Stimulated activated CD4-positive, alpha-beta T cell treated with anti-CD3 and anti-CD28 coated beads, TNF-alpha, amount 100 ng/mL, for 24 hours (primary cell): Measurements from ENCODE around the gene PHC2.

Source experiments
- DNase-seq, 3 experiments: peaks; one replicate each; pipeline ENCODE4 v3.0.0-alpha.2; 2020; ENCODE audit warnings: low read depth in 3 of 3

PHC2 gene

DNA sequence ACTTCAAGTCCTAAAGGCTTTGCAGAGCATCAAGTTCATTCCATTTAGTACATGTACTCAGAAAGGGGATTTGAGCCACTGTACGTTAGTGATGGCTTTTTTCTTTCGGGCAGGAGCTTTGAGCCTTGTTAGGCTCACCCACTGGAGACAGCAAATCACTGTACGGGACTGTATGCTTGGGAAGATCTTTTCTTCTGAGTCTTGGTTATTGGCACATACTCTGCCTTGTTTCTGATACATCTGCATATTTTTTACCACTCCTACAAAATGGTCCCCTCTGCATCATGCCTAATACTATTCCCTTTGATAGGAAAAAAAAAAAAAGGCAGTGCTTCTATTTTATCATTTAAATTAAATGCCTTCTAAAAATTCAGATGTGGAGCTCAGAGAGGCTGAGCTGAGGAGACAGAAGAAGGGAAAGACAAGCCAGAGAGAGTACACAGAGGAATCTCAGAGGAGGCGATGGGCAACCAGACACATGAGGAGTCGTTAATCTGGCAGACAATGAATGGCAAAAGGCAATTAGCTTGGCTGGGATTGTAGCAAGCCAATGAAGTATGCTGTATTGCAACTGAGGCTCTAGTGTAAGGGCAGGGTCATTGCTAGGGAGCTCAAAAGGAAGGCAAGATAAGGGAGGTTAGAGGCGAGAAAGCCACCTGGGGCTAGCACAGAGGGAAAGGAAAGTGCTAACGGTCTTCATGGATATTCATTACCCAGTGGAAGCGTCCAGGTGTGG is 39.4 kb downstream of the PHC2 start:
- no peak for DNase-seq

DNA sequence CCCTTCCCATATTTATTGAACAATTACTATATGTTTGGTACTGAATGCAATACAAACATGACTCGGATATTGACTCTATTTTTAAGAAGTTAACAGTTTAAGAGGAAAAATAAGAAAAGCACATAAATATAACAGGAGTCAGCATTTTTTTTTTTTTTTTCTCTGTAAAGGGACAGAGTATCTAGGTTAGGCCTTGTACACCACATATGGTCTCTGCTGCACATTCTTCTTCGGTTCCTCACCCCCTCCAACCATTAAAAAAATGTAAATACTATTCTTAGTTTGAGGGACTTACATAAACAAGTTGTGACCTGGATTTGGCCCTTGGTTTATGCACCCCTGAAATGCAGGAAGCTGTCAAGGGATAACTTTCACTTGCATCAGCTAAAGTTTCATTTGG is 40.4 kb downstream of the PHC2 start:
- no peak for DNase-seq

DNA sequence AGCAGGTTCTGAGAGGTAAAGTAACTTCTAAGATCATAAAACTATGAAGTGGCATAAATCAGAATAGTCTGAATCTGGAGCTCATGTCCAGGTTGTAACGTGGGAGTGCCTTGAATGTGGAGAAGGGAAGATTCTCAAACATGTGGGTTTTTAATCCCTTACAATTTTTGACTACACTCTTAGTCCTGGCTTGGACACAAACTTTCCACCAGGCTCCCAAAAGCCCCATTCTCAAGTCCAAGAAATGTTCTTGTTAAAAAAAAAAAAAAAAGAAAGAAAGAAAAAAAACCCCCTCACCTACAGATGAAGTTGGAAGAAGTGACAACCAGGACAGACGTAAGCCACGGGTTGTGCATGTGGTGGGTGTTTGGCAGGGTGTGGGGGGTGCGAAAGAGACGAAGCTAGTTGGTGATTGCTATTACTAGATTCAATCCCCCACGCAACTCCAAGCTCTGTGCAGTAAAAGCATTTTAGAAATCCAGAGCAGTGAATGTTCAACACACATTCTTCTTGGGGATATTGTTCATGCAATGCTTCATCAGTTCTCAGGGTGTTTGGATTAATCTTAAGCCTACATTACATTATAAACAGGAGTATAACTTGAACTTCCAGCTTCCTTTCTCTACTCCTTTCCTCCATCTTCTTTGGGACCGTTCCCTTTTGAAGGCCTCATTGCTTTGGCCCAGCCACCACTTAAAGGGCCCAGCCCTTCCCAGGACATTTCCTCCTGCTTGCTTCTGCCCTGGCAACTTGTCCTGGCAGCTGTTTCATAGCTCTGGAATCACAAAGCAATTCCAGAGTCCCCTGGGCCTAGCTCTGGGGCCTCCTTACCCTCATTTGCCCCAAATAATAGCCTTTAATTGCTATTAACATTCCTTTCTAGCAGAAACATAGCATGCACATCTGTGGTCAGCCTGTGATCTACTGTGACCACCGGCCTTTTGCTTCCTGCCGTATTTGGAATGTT is 41.8 kb downstream of the PHC2 start:
- no peak for DNase-seq

DNA sequence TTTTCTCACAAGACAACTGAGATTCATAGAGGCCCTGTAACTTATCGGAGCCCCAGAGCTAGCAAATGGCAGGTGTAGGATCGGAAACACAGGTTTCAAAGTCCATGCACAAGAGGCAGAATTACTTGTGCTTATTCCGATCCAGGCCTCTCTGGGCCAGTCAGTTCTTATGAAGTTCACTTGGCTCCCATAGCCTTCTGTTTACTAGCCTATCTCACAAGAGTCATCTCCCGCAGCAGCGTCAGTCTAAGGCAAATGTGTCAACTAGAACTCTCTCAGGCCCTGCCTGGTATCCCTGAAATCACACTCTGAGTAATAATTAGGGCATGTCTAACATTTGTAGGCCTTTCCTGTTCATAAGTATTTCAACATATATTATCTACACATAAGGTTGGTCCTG is 43.3 kb downstream of the PHC2 start:
- no peak for DNase-seq

DNA sequence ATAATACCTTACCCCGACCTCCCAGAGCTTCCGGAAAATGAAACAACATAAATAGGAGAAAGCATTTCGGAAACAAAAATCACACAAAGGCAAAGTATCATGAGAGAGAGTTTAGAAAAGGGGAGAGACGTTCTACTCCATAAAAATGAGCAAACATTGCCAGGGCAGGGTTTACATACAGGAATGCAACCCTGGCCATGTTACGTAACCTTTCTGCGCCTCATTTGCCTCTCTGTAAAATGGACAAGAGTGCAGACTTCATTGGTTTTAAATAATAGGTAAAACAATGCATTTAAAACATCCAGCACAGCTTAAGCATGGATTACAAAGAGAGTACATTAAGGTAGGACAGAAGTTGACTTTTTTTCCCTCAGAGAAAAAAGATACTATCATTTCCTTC is 45.6 kb downstream of the PHC2 start:
- no peak for DNase-seq

DNA sequence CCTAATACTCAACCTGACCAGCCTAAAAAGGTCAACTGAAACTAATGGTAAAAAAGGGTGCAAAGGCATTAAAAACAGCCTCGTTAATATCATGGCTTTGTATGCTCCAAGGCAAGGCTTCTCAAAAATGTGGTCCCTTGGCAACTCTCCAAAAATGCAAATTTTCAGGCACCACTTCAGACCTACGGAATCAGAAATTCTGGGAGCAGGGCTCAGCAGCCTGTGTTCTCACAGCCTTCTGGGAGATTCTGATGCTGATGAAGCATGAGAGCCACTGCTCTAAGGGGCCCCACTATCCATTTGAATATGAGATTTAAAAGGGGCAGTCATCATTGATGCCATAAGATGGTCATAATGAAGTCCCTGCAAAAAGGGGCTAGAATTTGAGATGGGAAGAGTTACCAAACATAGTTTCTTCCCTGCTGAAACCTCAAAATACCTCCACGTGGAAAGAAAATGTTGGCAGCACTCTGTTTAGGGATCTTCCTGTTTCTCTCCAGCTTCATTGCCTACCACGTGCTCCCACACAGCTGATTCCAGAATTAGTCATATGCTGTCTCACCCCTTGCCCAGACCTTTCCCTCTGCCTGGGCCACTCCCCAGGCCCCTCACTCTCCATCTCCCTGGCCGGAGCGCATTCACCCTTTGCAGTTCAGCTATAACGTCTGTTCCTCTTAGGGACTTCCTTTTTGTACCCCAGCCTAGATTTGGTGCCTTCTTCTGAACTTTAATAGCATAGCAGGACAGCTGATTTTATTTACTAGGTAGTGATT is 46.7 kb downstream of the PHC2 start:
- no peak for DNase-seq

DNA sequence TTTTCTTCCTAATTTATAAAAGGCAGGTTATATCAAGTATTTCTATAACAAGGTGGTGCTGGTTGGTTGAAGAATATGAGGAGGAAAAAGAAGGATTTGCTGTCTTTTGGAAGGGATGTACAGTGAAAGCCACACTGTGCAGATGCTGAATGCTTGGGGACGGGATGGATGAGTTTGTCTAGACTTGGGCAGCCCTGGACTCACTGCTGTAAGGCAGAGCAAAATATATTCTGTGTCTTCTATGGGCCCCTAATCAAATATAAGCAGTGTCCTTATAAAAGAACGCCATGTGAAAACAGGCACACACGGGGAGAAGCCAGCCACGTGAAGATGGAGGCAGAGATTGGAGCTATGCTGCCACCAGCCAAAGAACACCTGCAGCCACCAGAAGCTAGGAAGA is 47.4 kb downstream of the PHC2 start:
- no peak for DNase-seq

DNA sequence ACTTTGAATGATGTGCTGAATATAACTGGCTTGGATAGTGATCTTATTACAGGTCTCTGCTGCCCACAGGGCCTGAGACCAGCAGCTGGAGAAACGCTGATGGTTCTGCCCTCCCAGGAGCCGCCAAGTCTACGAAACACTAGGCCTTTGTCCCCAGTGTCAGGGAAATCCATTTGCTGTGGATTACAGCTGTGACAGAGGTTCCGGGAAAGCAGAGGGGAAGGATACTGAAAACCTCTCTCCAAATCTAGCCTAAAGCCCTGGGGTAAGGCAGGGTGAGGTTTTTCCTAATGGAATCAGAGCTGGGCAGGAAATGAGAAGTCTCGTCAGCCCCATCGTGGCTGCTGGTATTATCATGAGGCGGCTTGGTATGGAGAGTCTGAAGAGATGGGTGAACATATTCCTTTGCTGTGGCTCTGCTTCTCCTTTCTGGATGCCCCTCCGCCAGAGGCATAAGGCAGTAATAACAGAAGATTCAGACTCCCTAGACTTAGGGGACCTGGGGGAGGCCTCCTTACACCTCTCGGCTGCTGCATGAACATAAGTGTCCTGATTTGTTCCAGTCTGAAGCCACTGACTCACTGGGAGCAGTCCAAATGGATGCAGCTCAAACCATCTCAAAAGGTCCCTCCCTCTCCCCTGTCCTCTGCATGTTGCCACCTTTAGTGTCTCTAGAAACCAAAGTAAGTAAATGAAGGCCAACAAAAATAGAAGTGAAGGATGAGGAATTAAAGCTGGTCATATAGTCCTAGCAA is 48.1 kb downstream of the PHC2 start:
- no peak for DNase-seq

DNA sequence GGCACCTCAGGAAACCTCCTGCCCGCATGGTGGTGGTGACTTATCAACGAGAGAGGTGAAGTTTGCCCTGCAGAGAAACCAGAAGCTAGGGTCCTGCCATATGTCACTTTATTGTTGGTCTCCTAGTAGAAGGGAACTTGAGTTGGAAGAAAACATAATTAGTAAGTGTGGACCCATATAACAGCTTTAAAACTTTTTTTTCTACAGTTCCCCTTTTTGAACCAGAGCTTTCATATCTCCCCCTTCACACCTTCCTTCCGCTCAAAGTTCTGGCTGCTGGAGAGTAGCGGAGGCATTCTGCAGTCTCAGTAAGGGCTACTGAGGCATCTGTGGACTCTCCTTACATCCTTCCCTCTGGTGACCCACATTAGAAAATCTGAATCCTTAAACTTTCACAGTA is 48.9 kb downstream of the PHC2 start:
- no peak for DNase-seq

DNA sequence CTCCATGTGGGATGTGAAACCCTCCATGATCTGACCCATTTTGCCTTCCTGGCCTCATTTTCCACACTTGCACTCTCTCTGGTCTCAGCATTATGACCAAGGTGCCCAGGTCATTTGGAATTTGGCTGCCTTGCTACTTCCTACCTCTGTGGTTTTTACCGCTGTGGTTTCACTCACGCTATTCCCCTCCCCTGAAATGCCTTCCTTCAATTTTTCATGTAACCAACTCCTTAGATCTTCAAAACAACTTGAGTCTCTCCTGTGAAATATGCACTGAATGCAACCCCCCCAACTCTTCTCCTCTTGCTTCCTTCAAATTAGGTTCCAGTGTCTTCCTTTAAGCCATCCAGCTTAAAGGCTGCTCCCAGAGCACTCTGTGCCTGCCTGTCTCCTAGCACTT is 50.1 kb downstream of the PHC2 start:
- DNase-seq = no peak

DNA sequence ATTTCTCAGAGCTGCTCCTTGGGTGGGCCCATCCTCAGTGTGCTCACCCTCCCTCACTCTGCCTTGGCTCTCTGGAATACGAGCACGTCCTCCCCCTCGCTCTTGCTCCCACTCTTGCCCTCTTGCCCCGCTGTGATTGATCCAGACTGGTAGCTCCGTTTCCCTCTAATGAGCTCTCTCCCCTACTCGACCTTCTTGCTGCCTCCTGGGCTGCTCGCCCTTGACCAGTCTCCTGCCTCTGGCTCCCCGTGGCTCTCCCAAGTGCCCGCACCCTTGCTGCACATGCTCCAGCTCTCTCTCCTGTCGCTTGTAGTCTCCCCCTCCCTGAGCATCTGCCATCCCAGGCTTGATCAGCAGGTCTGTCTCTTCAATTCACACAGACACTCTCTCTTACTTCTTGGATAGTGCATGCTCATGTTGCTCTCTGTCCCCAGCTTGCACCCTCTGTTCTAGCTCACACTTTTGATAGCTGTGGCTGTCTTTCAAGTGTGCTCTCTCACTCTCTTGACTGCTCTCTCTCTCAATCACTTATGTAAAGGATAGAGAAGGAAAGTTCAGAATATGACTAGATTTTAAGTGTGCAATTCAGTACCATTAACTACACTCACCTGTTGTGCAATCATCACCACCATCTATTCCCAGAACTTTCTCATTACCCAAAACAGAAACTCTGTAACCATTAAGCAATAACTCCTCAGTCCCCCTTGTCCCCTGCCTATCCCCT is 51.1 kb downstream of the PHC2 start:
- no peak for DNase-seq

DNA sequence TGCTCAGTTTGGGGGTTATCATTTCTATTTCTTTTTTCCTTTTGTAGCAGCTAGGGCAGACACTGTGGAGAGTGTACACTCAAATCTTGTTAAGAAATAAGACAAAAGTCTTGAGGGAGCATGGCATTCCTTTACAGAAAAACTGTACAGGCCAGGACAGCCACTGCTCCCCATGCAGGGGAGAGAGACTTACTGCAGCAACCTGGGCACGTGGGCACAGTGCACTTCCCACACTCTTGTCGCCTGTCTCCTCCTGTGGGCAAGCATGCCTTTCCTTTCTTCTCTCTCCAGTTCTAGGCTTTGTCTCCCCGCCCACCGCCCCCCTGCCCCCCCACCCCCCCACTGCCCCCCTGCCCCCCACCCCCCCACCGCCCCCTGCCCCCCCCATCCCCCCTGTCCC is 51.9 kb downstream of the PHC2 start:
- DNase-seq = no peak

DNA sequence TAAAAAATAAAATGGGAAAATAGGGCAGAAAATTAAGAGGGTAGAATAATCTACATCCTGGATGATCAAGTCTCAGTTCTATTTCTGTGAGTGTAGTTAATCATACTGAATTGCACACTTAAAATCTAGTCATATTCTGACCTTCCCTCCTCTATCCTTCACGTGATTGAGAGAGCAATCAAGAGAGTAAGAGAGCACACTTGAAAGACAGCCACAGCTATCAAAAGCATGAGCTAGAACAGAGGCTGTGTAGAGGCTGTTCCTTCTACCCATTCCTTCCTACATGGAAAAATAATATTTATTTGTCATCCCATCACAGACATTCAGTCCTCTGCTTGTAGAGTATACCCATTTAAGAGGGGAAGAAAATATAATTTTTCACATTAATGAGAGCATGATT is 52.4 kb downstream of the PHC2 start:
- no peak for DNase-seq

DNA sequence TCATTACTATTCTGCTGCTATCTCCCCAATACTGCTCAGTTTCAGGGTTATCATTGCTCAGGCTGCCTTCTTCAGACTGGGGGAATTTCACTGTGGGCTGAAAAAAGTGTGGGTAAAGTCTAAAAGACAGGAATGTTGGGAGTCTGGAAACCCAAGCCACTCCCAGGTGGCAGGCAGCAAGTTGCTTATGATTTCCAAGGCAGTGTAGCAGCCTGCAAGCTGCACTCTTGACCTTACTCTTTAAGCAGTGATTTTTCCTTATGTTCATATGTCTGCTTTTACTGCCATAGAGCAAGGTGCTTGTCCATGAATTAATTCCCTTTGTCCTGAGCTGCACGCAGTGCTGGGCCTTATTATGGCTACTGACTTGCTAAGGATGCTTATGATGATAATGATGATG is 53.1 kb downstream of the PHC2 start:
- no peak for DNase-seq

DNA sequence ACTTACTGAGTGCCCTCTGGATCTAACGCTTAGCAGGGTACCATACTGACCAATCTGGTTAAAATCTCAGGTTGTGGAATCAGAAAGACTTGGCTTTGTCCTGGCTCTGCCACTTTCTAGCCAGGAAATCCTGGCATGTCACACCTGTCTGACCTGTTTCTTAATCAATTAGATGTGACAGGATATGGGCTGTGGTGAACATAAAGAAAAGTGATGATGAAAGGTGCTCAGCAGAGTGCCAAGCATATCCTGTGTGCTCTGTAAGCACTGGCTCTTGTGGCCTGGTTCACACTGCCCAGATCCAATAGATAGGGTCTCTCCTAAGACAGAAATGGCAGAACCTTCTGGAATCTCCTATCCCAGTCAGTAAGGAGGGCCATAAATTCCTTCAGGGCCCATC is 53.9 kb downstream of the PHC2 start:
- DNase-seq = no peak

DNA sequence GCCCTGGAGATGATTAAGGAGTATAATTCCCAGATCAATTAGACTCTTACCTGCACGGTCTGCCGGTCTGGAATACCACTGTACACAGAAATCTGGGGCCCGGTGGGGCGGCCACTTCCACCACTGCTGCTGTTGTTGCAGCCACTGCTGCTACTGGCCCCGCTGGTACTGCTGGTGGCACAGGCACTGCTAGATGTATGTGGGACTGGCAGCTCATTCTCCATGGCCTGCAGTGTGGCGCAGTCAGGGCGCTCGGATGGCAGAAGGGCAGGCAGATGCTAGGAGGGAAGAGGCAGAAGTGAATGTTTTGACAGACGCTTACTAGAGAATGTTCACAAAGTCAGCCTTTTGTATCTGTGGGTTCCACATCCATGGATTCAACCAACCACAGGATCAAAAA is 55.6 kb downstream of the PHC2 start:
- no peak for DNase-seq

DNA sequence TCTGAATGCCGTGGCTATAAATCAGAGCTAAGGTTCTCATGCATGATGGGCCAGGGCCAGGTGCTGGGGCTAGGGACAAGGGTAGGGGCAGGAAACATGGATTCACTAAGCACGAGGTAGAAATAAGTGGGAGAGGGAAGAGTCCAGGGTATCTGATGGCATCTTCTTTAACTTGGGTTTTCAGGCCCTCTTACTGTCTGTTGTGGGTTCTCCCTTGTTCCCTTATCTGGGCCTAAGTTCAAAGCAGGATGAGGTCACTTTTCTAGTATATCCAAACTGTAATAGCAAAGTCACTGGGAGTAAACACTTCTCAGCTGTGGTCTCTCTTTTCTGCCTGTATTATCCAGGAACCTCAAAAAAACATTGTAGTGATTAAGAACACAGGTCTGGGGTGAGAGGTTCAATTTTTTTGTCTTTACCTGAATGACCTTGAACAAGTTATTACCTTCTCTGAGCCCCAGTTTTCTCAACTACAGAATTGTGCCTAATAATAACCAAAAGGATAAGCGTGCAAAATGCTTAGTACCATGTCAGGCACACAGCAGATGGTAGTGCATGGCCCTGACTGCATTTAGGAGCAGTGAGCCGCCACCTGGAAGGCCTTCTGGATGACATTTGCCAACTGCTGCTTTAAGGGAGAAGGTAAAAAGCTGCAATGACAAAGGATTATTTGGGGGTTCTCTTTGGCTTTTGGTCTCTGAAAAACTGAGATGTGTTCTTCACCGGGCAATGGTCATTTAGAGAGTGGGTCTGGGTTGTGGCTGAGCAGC is 56.4 kb downstream of the PHC2 start:
- no peak for DNase-seq

DNA sequence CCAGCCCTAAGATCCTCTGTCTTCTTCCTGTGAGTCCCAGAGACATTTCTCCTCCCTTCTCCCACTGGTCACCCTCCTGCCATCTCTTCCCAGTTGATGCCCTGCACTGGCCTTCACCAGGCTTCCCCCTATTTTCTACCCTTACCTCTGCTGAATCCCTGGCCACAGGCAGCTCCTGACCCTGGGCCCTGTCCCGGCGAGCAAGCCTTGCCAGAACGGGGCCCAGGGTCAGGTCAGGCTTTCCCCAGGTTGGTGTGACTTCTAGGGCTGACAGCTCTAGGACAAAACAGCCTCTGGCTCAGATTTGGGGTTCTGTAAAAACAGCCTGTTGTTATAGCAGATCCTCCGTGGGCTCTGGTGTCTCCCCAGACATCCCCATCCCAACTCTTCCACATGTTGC is 57.3 kb downstream of the PHC2 start:
- DNase-seq = no peak

DNA sequence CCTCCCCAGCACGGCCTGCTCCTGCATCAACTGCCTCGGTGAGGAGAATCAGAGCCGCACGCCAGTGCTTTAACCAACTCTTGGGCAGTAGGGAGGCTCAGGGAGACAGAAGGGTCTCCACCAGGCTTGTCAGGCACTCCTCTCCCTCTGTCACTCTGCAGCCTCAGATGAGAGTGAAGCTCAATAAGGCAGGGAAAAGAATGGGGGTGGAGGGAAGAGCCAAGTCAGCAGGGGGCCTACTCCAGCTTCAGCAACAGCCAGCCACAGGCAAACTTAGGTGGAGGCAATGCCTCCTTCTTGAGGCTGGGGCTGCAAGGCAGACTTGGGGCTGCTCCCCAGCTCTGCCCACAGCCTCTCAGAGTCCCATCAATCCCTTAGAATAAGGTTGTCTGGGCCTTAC is 58.2 kb downstream of the PHC2 start:
- no peak for DNase-seq

DNA sequence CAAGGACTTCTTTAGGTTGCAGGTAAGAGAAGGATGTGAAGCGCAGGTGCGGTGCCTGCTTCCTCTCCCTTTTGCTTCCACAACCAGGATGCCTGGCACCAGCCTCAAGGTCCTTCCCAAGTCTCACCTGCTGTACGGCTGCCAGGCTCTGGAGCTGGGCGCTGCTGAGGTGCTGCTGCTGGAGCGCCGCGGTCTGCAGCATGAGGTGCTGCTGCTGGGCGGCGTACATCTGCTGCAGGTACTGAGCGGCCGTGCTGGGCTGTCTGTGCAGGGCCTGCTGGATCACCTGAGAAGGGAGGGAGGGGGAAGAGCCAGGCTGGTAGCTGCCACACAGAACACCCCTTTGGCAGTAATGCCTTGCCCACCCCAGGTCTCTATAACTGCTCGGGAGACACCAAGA is 58.7 kb downstream of the PHC2 start:
- DNase-seq = no peak
